ENCODE data around the gene DOCK3. TPM values are rescaled to one million over a fixed set of nuclear protein-coding genes. Genes with fewer than 3 reads are reported as not detected.

Gene DOCK3
- total RNA-seq, 1 experiment from 2014 or later: 8.3 TPM

GRCh38 chr3:51106242-51106876 lies 431.6 kb downstream of the DOCK3 start:
- H4K20me1 ChIP-seq (ENCODE audit: control insufficient read depth, insufficient read depth, insufficient read length): no peaks in the 10 kb centered on the region
- WGBS (ENCODE audit: extremely low coverage, insufficient read length, low lambda C conversion rate): no CpG with 5 or more reads among the region's 9 CpGs

More at GRCh38 chr3:51106242-51106876, 431.6 kb downstream of the DOCK3 start:
- Histone ChIP-seq H3K23ac (ENCODE audit: insufficient read length, low read depth, low read length) (no peak overlapping the region), H3K4me1 (ENCODE audit: insufficient read depth, low read length) (no peaks in the 10 kb centered on the region), H2AK5ac (ENCODE audit: insufficient read length, low read length) (no peak overlapping the region), H2BK15ac (ENCODE audit: low read depth, low read length) (no peak overlapping the region), H3K9me3 (ENCODE audit: control insufficient read depth, low read depth, low read length) (no peaks in the 10 kb centered on the region), H3K14ac (ENCODE audit: insufficient read depth, low read length) (no peak overlapping the region), H4K8ac (replicated peaks; ENCODE audit: insufficient read length, low read depth, low read length) (no peak overlapping the region), H3K18ac (ENCODE audit: insufficient read length, low read depth, low read length) (no peak overlapping the region), H4K5ac (ENCODE audit: insufficient read length, low read depth, low read length) (no peak overlapping the region), H3K56ac (ENCODE audit: insufficient read length, low read depth, low read length) (no peak overlapping the region), H2BK12ac (ENCODE audit: insufficient read length, low read depth, low read length) (no peak overlapping the region), H3K23me2 (ENCODE audit: insufficient read length, low read depth, low read length, poor library complexity, severe bottlenecking) (no peaks in the 10 kb centered on the region), H4K91ac (ENCODE audit: insufficient read length, low read depth, low read length) (no peak overlapping the region), H3K27me3 (ENCODE audit: insufficient read depth, low read length) (no peaks in the 10 kb centered on the region), H2BK20ac (ENCODE audit: low read depth, low read length, poor library complexity, severe bottlenecking) (no peak overlapping the region), H3K9ac (ENCODE audit: extremely low read depth, insufficient read length, low read length) (no peak overlapping the region), H3T11ph (ENCODE audit: low read length) (no peak overlapping the region), H2AFZ (ENCODE audit: low read length) (no peak overlapping the region), H3K4me2 (ENCODE audit: insufficient read depth, insufficient read length, low read length) (no peak overlapping the region), H2BK5ac (ENCODE audit: insufficient read length, low read length) (no peak overlapping the region), H3K79me2 (ENCODE audit: insufficient read depth, low read length) (no peaks in the 10 kb centered on the region), H3K4ac (ENCODE audit: low read depth, low read length) (no peak overlapping the region), H3K27ac (ENCODE audit: insufficient read length, low read depth, low read length) (no peak overlapping the region), H2BK120ac (ENCODE audit: low read depth, low read length, poor library complexity, severe bottlenecking) (no peak overlapping the region), H3K79me1 (ENCODE audit: insufficient read depth, low read depth, low read length, poor library complexity, severe bottlenecking) (no peaks in the 10 kb centered on the region)
- Mint-ChIP-seq H3K4me1 (peaks cover 0 to 3% of the 10 kb centered on the region in 2 experiments; a peak in 1 of 4 replicates), H3K27me3 (ENCODE audit: low read depth) (0 out of 2 replicates have a peak, but pooled peaks cover 3% of the 10 kb centered on the region), H3K9me3 (peaks cover 16 to 25% of the 10 kb centered on the region in 2 experiments), H3K27ac (no peak overlapping the region), H3K4me3 (no peak overlapping the region), H3K36me3 (ENCODE audit: insufficient read depth in 1 of 3, low read depth in 3 of 3) (peaks cover 14 to 36% (median 28%) of the 10 kb centered on the region in 3 experiments)
- no peak for TF ChIP-seq CTCF (conservative IDR thresholded peaks at IDR 0.05)
- DNase-seq: no peak

Measured in H9 (cell line).